Erythroblast (primary cell): ENCODE data around the gene KANSL1.

ENCODE experiments used
- DNase-seq, 2 experiments: peaks; one replicate each; lab custom pipeline; 2025; lab: John Stamatoyannopoulos, UW
- GATA1 ChIP-seq: IDR thresholded peaks from 2 replicates; pipeline ENCODE4 v1.6.1; 2011; ENCODE audit warnings: low read depth, mild to moderate bottlenecking, control low read depth, low read length, moderate library complexity
- POLR2A ChIP-seq: IDR thresholded peaks from 2 replicates; pipeline ENCODE4 v1.6.1; 2011; ENCODE audit warnings: mild to moderate bottlenecking, low read length

Gene KANSL1

DNA sequence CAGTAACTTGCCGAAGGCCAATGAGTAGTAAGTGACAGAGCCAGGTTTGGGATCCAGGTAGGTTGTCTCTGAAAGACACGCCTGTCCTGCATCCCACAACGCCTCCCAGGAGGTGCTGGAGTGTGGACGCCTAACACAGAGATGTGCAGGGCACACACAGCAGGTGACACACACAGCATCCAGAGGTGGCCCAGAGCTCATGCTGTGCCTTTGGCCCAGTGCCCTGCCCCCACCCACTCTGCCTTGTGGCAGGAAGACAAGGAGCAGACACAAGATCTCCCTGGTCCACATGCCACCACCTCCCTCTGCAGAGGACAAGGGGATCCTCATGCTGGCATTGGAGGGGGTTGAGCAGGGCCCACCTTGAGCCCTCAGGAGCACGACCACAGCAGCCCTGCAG, 208.9 kb downstream of the KANSL1 start:
- DNase-seq = no peak
- TF ChIP-seq POLR2A (no peak), GATA1 (no peak)

DNA sequence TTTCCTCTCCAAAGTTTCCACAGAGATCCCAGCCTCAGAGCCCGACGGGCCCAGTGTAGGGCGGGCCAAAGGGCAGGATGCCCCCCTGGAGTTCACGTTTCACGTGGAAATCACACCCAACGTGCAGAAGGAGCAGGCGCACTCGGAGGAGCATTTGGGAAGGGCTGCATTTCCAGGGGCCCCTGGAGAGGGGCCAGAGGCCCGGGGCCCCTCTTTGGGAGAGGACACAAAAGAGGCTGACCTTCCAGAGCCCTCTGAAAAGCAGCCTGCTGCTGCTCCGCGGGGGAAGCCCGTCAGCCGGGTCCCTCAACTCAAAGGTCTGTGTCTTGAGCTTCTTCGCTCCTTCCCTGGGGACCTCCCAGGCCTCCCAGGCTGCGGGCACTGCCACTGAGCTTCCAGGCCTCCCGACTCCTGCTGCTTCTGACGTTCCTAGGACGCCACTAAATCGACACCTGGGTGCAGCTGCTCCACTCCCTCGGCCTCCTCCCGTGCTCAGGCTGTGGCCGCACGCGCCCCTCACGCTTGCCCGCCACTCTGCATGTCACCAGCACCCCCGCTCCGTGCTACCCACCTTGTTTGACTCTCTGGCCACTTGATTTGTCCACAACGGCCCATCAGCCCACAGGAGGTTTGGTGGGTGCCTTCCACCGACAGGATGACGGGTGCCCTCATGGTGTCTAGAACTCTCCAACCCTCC, 209.5 kb downstream of the KANSL1 start:
- no peak for DNase-seq
- TF ChIP-seq GATA1 = no peak
- TF ChIP-seq POLR2A = no peak

DNA sequence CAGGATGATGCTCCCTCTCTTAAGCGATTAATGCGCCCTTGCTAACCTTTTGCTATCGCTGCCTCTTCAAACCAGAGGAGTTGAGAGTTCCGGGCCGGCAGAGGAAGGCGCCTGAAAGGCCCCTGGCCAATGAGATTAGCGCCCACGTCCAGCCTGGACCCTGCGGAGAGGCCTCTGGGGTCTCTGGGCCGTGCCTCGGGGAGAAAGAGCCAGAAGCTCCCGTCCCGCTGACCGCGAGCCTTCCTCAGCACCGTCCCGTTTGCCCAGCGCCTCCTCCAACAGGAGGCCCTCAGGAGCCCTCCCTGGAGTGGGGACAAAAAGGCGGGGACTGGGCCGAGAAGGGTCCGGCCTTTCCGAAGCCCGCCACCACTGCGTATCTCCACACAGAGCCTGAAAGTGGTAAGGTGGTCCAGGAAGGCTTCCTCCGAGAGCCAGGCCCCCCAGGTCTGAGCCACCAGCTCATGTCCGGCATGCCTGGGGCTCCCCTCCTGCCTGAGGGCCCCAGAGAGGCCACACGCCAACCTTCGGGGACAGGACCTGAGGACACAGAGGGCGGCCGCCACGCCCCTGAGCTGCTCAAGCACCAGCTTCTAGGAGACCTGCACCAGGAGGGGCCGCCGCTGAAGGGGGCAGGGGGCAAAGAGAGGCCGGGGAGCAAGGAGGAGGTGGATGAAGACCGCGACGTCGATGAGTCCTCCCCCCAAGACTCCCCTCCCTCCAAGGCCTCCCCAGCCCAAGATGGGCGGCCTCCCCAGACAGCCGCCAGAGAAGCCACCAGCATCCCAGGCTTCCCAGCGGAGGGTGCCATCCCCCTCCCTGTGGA, 210.2 kb downstream of the KANSL1 start:
- no peak for DNase-seq
- no peak for TF ChIP-seq GATA1
- no peak for TF ChIP-seq POLR2A

DNA sequence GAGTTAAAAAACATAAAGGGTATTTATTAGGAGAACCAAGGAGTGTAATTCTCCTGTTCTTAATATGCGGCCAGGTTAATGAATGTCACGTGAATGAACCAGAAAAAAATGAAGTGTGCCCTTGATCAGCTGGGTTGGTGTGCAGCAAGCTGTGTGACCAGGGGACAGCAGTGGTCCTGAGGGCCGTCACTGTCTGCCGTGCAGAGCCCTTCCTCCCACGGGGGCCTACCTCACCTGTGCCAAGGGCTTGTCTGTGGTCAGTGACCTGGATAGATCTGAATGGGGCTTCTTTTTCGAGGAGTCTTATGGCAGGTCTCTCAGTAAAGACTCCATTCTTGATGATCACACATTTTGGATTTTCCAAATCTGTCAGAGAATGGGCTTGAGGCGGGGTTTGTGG, 211.9 kb downstream of the KANSL1 start:
- no peak for TF ChIP-seq POLR2A
- TF ChIP-seq GATA1 = no peak
- DNase-seq = no peak

DNA sequence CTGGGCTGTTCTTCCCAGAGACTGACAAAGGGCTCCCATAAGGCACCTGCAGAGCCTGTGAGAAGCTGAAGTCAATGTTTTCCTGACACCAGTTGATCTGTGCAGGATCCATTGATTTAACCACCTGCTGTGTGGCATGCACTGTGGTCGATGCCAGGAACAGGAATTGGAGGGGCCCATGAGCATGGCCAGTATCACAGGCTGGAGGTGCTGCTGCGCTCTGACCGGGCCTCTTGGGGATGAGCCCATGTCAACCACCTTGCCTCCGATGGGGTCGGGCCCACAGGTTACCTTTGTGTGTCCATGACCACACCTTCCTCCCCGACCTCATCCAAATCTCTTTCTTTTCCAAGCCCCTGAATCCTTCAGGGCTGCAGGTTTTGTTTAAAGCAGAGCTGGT, 212.4 kb downstream of the KANSL1 start:
- DNase-seq = no peak
- TF ChIP-seq GATA1 = no peak
